Fibroblast of lung (primary cell): ENCODE data around the gene KCNK5. TPM values are rescaled to one million over a fixed set of nuclear protein-coding genes. Genes with fewer than 3 reads are reported as not detected.

Source experiments
- DNase-seq, 2 donors: peaks; one replicate each; pipeline versions ENCODE4 v3.0.0 to v3.0.0-alpha.2; 2010; ENCODE audit warnings: low read depth in 2 of 2
- H2AFZ ChIP-seq: 2 replicates; pipeline ENCODE4 v1.5.1; 2012; ENCODE audit warnings: low read length, control low read depth, inconsistent platforms
- H3K27ac ChIP-seq: 2 replicates; pipeline ENCODE4 v1.5.1; 2011; ENCODE audit warnings: low read length, control low read depth; ENCODE audit not compliant: insufficient read depth
- H3K27me3 ChIP-seq: 2 replicates; pipeline ENCODE4 v1.5.1; 2011; ENCODE audit warnings: mild to moderate bottlenecking, low read length; ENCODE audit not compliant: control insufficient read depth, insufficient read depth
- H3K36me3 ChIP-seq: 2 replicates; pipeline ENCODE4 v1.5.1; 2011; ENCODE audit warnings: low read length; ENCODE audit not compliant: control insufficient read depth, insufficient read depth
- H3K4me1 ChIP-seq: 2 replicates; pipeline ENCODE4 v1.5.1; 2011; ENCODE audit warnings: low read length; ENCODE audit not compliant: control insufficient read depth, insufficient read depth; ENCODE audit errors: extremely low read depth
- H3K4me2 ChIP-seq: 2 replicates; pipeline ENCODE4 v1.5.1; 2011; ENCODE audit warnings: low read length, control low read depth; ENCODE audit not compliant: insufficient read depth; ENCODE audit errors: extremely low read depth
- H3K4me3 ChIP-seq, 4 experiments: fragments of 200-600 bp in 1 of 4; sonication (generic) in 1 of 4; replicated peaks in 1 of 4; 2 replicates each; pipeline ENCODE4 v1.5.1; 2011 to 2016; ENCODE audit warnings: low read length in 4 of 4, low read depth in 3 of 4, mild to moderate bottlenecking in 3 of 4, control low read depth in 2 of 4, inconsistent platforms in 1 of 4, mixed read lengths in 1 of 4; ENCODE audit not compliant: insufficient read depth in 1 of 4; ENCODE audit errors: control extremely low read depth in 1 of 4
- H3K79me2 ChIP-seq: 2 replicates; pipeline ENCODE4 v1.5.1; 2012; ENCODE audit warnings: mild to moderate bottlenecking, low read length, inconsistent platforms; ENCODE audit not compliant: control insufficient read depth, insufficient read depth
- H3K9ac ChIP-seq: 2 replicates; pipeline ENCODE4 v1.5.1; 2011; ENCODE audit warnings: mild to moderate bottlenecking, low read length, control low read depth; ENCODE audit not compliant: insufficient read depth
- H3K9me3 ChIP-seq: 2 replicates; pipeline ENCODE4 v1.5.1; 2012; ENCODE audit warnings: low read depth, low read length; ENCODE audit not compliant: control insufficient read depth, insufficient read depth
- H4K20me1 ChIP-seq: 2 replicates; pipeline ENCODE4 v1.5.1; 2011; ENCODE audit warnings: low read length; ENCODE audit not compliant: control insufficient read depth, insufficient read depth; ENCODE audit errors: extremely low read depth
- EZH2 ChIP-seq: IDR thresholded peaks from 2 replicates; pipeline ENCODE4 v1.5.1; 2012; ENCODE audit warnings: low read length, control low read depth, mild to moderate bottlenecking; ENCODE audit errors: missing control alignments
- polyA plus RNA-seq, 2 donors: library from polyadenylated mRNA; depleted of rRNA in 1 of 2; stranded (reverse) in 1 of 2; unstranded in 1 of 2; fragments of >200 nt; gene quantifications; 2 replicates each; pipeline ENCODE4 v1.2.1, GENCODE V29; 2011 to 2012; ENCODE audit warnings: missing spikeins in 1 of 2
- total RNA-seq: library from RNA; depleted of rRNA; stranded (reverse); fragments of >200 nt; gene quantifications from 2 replicates; pipeline ENCODE4 v1.2.1, GENCODE V29; 2014
- TF ChIP-seq, protein P1 (sequence below), 2 donors: IDR thresholded peaks in 1 of 2; conservative IDR thresholded peaks in 1 of 2; 1 replicate in 1 of 2; 2 replicates in 1 of 2; pipeline ENCODE4 v1.5.1; 2011 to 2012; ENCODE audit warnings: low read length in 2 of 2, control low read depth in 1 of 2, inconsistent platforms in 1 of 2, low read depth in 1 of 2, mild to moderate bottlenecking in 1 of 2

The KCNK5 gene
- total and polyA plus RNA-seq, 2 donors (not counting 1 experiment from before 2014, with no cell fraction given) = under 0.01 to 0.02 TPM

DNA sequence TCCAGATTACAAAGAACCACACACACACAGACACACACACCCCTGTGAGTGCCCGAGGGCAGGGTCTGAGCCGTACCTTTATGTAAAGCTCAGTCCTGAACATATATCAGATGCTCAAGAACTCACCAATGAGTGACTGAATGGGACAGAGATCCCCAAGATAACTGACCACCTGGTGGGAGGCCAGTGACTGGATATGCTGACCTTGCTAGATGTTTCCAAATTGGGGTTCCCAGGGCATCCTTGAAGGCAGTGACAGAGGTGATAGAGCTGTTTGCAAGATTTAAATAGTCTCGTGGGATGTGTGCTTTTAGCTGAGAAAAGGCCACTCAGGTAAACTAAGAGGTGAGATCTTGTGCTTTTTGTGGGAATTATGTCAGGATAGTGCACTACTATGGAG, 45.6 kb upstream of the KCNK5 start:
- no peak for TF ChIP-seq EZH2
- TF ChIP-seq, protein P1, sequence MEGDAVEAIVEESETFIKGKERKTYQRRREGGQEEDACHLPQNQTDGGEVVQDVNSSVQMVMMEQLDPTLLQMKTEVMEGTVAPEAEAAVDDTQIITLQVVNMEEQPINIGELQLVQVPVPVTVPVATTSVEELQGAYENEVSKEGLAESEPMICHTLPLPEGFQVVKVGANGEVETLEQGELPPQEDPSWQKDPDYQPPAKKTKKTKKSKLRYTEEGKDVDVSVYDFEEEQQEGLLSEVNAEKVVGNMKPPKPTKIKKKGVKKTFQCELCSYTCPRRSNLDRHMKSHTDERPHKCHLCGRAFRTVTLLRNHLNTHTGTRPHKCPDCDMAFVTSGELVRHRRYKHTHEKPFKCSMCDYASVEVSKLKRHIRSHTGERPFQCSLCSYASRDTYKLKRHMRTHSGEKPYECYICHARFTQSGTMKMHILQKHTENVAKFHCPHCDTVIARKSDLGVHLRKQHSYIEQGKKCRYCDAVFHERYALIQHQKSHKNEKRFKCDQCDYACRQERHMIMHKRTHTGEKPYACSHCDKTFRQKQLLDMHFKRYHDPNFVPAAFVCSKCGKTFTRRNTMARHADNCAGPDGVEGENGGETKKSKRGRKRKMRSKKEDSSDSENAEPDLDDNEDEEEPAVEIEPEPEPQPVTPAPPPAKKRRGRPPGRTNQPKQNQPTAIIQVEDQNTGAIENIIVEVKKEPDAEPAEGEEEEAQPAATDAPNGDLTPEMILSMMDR (conservative IDR thresholded peaks at IDR 0.05 in 1 of 2, IDR thresholded peaks at IDR 0.05 in 1 of 2; ENCODE audit: low read depth in 1 of 2, low read length in 2 of 2) = no peak
- H3K9ac ChIP-seq = no peak overlapping the region
- no peaks in the 10 kb centered on the region for H4K20me1 ChIP-seq
- H3K4me2 ChIP-seq = no peak overlapping the region
- H3K79me2 ChIP-seq = no peaks in the 10 kb centered on the region
- no peak overlapping the region for H2AFZ ChIP-seq
- H3K27ac ChIP-seq = no peak overlapping the region
- no peaks in the 10 kb centered on the region for H3K36me3 ChIP-seq
- H3K4me1 ChIP-seq = no peaks in the 10 kb centered on the region
- no peaks in the 10 kb centered on the region for H3K9me3 ChIP-seq
- H3K4me3 ChIP-seq = no peak overlapping the region
- DNase-seq = no peak
- no peaks in the 10 kb centered on the region for H3K27me3 ChIP-seq

DNA sequence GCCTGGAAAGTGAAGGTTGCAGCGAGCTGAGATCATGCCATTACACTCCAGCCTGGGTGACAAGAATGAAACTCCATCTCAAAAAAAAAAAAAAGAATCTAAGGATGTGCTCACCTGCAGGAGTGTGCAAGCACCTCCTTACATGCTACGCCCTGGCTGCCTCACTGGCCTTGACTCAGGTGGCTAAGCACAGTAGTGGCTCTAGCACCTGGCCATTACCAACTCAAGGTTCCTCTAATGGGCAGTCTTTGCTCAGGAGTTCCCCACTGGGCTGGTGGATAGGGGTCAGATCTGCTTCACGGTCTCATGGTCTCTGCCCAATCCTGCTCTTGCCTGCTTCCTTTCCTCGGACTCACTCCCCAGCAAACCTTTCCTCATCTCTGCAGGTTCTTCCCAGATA, 45.2 kb upstream of the KCNK5 start:
- Histone ChIP-seq H3K36me3 (no peaks in the 10 kb centered on the region), H3K9ac (no peak overlapping the region), H3K27ac (no peak overlapping the region), H4K20me1 (no peaks in the 10 kb centered on the region), H2AFZ (no peak overlapping the region), H3K4me2 (no peak overlapping the region), H3K27me3 (no peaks in the 10 kb centered on the region), H3K79me2 (no peaks in the 10 kb centered on the region), H3K4me1 (no peaks in the 10 kb centered on the region), H3K9me3 (no peaks in the 10 kb centered on the region), H3K4me3 (no peak overlapping the region)
- TF ChIP-seq, protein P1 (conservative IDR thresholded peaks at IDR 0.05 in 1 of 2, IDR thresholded peaks at IDR 0.05 in 1 of 2; ENCODE audit: low read depth in 1 of 2, low read length in 2 of 2) = no peak
- TF ChIP-seq EZH2 = no peak
- no peak for DNase-seq

DNA sequence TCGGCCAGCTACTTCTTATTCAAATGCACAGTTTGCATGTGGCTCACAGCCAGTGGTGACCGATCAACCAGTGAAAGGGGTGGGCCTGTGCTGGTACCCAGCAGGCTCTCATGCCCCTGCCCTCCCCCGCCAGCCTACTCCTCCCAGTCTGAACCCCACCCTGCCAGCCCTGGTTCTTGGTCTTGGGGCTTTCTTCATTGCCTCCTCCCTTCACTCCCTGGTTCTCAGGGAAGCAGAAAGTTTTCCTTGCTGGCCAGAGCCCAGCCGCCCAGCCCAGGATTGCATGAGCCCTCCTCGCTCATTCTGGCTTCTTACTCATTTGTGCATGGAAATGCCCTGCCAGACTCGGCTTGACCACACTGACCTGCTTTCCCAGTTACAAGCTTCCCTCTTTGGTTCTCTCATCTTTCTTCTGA, 44.1 kb upstream of the KCNK5 start:
- DNase-seq = no peak
- Histone ChIP-seq H3K4me3 (no peak overlapping the region), H3K9ac (no peak overlapping the region), H2AFZ (no peak overlapping the region), H3K79me2 (no peaks in the 10 kb centered on the region), H3K27ac (no peak overlapping the region), H4K20me1 (no peaks in the 10 kb centered on the region), H3K4me2 (no peak overlapping the region), H3K27me3 (no peaks in the 10 kb centered on the region), H3K36me3 (no peaks in the 10 kb centered on the region), H3K4me1 (no peaks in the 10 kb centered on the region), H3K9me3 (no peaks in the 10 kb centered on the region)
- TF ChIP-seq EZH2 = no peak
- TF ChIP-seq, protein P1 (conservative IDR thresholded peaks at IDR 0.05 in 1 of 2, IDR thresholded peaks at IDR 0.05 in 1 of 2; ENCODE audit: low read depth in 1 of 2, low read length in 2 of 2) = no peak
